Right lobe of liver (tissue), 4 donors: ENCODE data around the gene DES.

Source experiments
- POLR2A ChIP-seq: fragments of 450-650 bp; IDR thresholded peaks from one replicate; pipeline ENCODE4 v1.6.1; 2017; ENCODE audit warnings: antibody characterized with exemption, mild to moderate bottlenecking
- TF ChIP-seq, protein P1 (sequence below), 4 donors: fragments of 200-600 bp in 3 of 4; fragments of 450-650 bp in 1 of 4; IDR thresholded peaks; one replicate each; pipeline versions ENCODE4 v1.5.1 to v1.8.0; 2016 to 2022; ENCODE audit warnings: antibody characterized with exemption in 4 of 4, mild to moderate bottlenecking in 2 of 4
- donor health status: DM: no; HTN: no; CAD: no.
- donor health status: DM: no; HTN: no; CAD: no.
- donor health status: DM: no; HTN: yes; CAD: no.

DNA sequence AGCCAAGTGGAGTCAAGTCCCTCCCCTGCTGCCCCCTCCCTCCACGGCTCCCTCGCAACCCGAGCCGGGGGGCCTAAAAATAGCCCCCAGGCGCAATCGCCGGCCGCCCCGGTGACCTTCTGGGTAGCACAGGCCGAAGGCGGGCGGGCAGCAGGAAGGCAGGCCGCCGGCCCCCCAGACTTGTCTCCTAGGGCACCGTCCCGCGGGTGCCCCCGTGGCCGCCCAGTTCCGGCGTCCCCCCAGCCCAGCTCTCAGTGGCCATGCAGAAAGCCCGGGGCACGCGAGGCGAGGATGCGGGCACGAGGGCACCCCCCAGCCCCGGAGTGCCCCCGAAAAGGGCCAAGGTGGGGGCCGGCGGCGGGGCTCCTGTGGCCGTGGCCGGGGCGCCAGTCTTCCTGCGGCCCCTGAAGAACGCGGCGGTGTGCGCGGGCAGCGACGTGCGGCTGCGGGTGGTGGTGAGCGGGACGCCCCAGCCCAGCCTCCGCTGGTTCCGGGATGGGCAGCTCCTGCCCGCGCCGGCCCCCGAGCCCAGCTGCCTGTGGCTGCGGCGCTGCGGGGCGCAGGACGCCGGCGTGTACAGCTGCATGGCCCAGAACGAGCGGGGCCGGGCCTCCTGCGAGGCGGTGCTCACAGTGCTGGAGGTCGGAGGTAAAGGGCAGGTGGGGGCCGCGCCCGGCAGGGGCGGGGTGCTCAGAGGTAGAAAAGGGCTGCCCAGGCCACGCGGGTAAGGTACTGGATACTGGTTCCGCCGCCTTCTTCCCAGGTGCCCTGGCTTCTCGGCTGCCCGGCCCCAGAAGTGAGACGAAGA is 16.7 kb downstream of the DES start, which contains the start of gene SPEG:
- TF ChIP-seq, protein P1, sequence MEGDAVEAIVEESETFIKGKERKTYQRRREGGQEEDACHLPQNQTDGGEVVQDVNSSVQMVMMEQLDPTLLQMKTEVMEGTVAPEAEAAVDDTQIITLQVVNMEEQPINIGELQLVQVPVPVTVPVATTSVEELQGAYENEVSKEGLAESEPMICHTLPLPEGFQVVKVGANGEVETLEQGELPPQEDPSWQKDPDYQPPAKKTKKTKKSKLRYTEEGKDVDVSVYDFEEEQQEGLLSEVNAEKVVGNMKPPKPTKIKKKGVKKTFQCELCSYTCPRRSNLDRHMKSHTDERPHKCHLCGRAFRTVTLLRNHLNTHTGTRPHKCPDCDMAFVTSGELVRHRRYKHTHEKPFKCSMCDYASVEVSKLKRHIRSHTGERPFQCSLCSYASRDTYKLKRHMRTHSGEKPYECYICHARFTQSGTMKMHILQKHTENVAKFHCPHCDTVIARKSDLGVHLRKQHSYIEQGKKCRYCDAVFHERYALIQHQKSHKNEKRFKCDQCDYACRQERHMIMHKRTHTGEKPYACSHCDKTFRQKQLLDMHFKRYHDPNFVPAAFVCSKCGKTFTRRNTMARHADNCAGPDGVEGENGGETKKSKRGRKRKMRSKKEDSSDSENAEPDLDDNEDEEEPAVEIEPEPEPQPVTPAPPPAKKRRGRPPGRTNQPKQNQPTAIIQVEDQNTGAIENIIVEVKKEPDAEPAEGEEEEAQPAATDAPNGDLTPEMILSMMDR (IDR thresholded peaks at IDR 0.05), result no peak
- no peak for TF ChIP-seq POLR2A
